HepG2 (cell line): ENCODE data around the gene CUL7. TPM values are rescaled to one million over a fixed set of nuclear protein-coding genes. Genes with fewer than 3 reads are reported as not detected.

Source experiments
- ATAC-seq: fragments of 200-7000 bp; cut with Tn5 transposase; 3 replicates; pipeline ENCODE4 v1.9.1; 2020; ENCODE audit warnings: mild to moderate bottlenecking, moderate library complexity
- BruUV-seq: library from RNA; stranded (reverse); fragments of 400-500 nt; replicated peaks from 2 replicates; lab custom pipeline; 2021; lab: Mats Ljungman, UMichigan
- CTCF ChIA-PET: fragments of 300-600 bp; formaldehyde crosslinking; extraction: SDS; loops from one replicate; lab custom pipeline; 2021; ENCODE audit warnings: low total read pairs, inconsistent platforms, low intra/inter-chr PET ratio; lab: Yijun Ruan, JAX
- POLR2A ChIA-PET: fragments of 350-600 bp; sonication (Branson Sonifier 250); formaldehyde crosslinking; loops from one replicate; lab custom pipeline; 2020; ENCODE audit warnings: antibody characterized with exemption, inconsistent platforms; lab: Yijun Ruan, JAX
- DNase-seq: peaks from one replicate; pipeline ENCODE4 v3.0.0-alpha.2; 2015; ENCODE audit warnings: low spot score
- FAIRE-seq: peaks from 3 replicates; lab custom pipeline; 2011; peaks lifted over from hg19 to GRCh38; lab: Jason Lieb, UNC
- H2AFZ ChIP-seq: one replicate; pipeline ENCODE4 v1.6.1; 2011; ENCODE audit warnings: low read length, inconsistent platforms
- H3K27ac ChIP-seq: fragments of 300-600 bp; 3 replicates; pipeline ENCODE4 v1.8.0; 2011; ENCODE audit warnings: mixed run types, mild to moderate bottlenecking, mixed read lengths, low read length, inconsistent platforms; ENCODE audit not compliant: insufficient read depth; ENCODE audit errors: extremely low read length
- H3K27me3 ChIP-seq, 2 experiments: fragments of 200-600 bp in 1 of 2; 2 replicates in 1 of 2; 3 replicates in 1 of 2; pipeline versions ENCODE4 v1.6.0 to v1.8.0; 2011; ENCODE audit warnings: low read length in 2 of 2, mild to moderate bottlenecking in 2 of 2, moderate library complexity in 2 of 2, inconsistent platforms in 1 of 2; ENCODE audit not compliant: insufficient read depth in 2 of 2, control insufficient read depth in 1 of 2
- H3K36me3 ChIP-seq, 2 experiments: fragments of 200-600 bp in 1 of 2; replicated peaks in 1 of 2; 2 replicates in 1 of 2; 3 replicates in 1 of 2; pipeline versions ENCODE4 v1.5.1 to v1.8.0; 2011; ENCODE audit warnings: low read length in 2 of 2, inconsistent platforms in 1 of 2; ENCODE audit not compliant: insufficient read depth in 2 of 2, control insufficient read depth in 1 of 2
- H3K4me1 ChIP-seq: 2 replicates; pipeline ENCODE4 v1.5.1; 2012; ENCODE audit warnings: low read length, inconsistent platforms; ENCODE audit not compliant: insufficient read depth
- H3K4me2 ChIP-seq: 2 replicates; pipeline ENCODE4 v1.6.0; 2011; ENCODE audit warnings: low read depth, low read length, inconsistent platforms
- H3K4me3 ChIP-seq, 3 experiments: fragments of 200-600 bp in 1 of 3; sonication (generic), shearing (Covaris generic) in 1 of 3; replicated peaks in 1 of 3; 2 replicates each; pipeline ENCODE4 v1.5.1; 2011 to 2016; ENCODE audit warnings: low read length in 3 of 3, inconsistent platforms in 2 of 3, low read depth in 2 of 3, mild to moderate bottlenecking in 2 of 3, control low read depth in 1 of 3, mixed read lengths in 1 of 3; ENCODE audit not compliant: insufficient read depth in 1 of 3
- H3K79me2 ChIP-seq: one replicate; pipeline ENCODE4 v1.6.1; 2011; ENCODE audit warnings: low read length, inconsistent platforms; ENCODE audit not compliant: insufficient read depth
- H3K9ac ChIP-seq: 2 replicates; pipeline ENCODE4 v1.6.0; 2011; ENCODE audit warnings: mild to moderate bottlenecking, low read depth, low read length, inconsistent platforms; ENCODE audit not compliant: insufficient read depth
- H3K9me3 ChIP-seq: 2 replicates; pipeline ENCODE4 v1.5.1; 2012; ENCODE audit warnings: mild to moderate bottlenecking, low read length
- H4K20me1 ChIP-seq: 2 replicates; pipeline ENCODE4 v1.6.0; 2011; ENCODE audit warnings: inconsistent platforms, mild to moderate bottlenecking, low read length, moderate library complexity; ENCODE audit not compliant: insufficient read depth
- ATRX ChIP-seq: sonication (generic); formaldehyde crosslinking; IDR thresholded peaks from 2 replicates; pipeline ENCODE4 v1.4.0; 2020; ENCODE audit warnings: missing genetic modification reagents, borderline replicate concordance
- CHD2 ChIP-seq: IDR thresholded peaks from 2 replicates; pipeline ENCODE4 v1.6.1; 2011; ENCODE audit warnings: low read depth, low read length, improper control_type of control experiment
- ELK4 ChIP-seq: sonication (generic); formaldehyde crosslinking; IDR thresholded peaks from 2 replicates; pipeline ENCODE4 v1.9.0; 2021; ENCODE audit warnings: missing genetic modification reagents, borderline replicate concordance
- ETV6 ChIP-seq: sonication (generic); formaldehyde crosslinking; conservative IDR thresholded peaks from 2 replicates; pipeline ENCODE4 v1.4.0; 2020; ENCODE audit warnings: missing genetic modification reagents
- HMG20B ChIP-seq: conservative IDR thresholded peaks from 2 replicates; pipeline ENCODE4 v1.6.1; 2016; ENCODE audit warnings: missing genetic modification reagents, missing compliant biosample characterization
- PRPF4 ChIP-seq: fragments of 200-400 bp; formaldehyde crosslinking; IDR thresholded peaks from 2 replicates; pipeline ENCODE4 v1.6.1; 2016; ENCODE audit warnings: low read length, low read depth; ENCODE audit not compliant: poor library complexity, severe bottlenecking
- REXO4 ChIP-seq: sonication (generic); formaldehyde crosslinking; IDR thresholded peaks from 2 replicates; pipeline ENCODE4 v1.8.0; 2022; ENCODE audit warnings: missing genetic modification reagents, mild to moderate bottlenecking, borderline replicate concordance
- SRF ChIP-seq: IDR thresholded peaks from 2 replicates; pipeline ENCODE4 v1.6.1; 2011; ENCODE audit warnings: mild to moderate bottlenecking, low read depth, low read length, moderate library complexity
- U2AF1 ChIP-seq: fragments of 200-400 bp; formaldehyde crosslinking; optimal IDR thresholded peaks from 2 replicates; pipeline ENCODE3; 2017; ENCODE audit warnings: mild to moderate bottlenecking, low read depth, low read length
- ZNF720 ChIP-seq: sonication (generic); formaldehyde crosslinking; IDR thresholded peaks from 2 replicates; pipeline ENCODE4 v1.4.0; 2020; ENCODE audit warnings: missing genetic modification reagents
- ZUFSP ChIP-seq: sonication (generic); formaldehyde crosslinking; IDR thresholded peaks from 2 replicates; pipeline ENCODE4 v1.9.0; 2021; ENCODE audit warnings: missing genetic modification reagents, mild to moderate bottlenecking, borderline replicate concordance
- WGBS: methylation state at CpG from one replicate; pipeline ENCODE4 v1.1.6; 2017; ENCODE audit warnings: low lambda C conversion rate; 5-methylcytosine and 5-hydroxymethylcytosine counted together
- in situ Hi-C: cut with HindIII; loops from 2 replicates; pipeline ENCODE4 v1.10.0; 2017; ENCODE audit warnings: low pct_unique_long_range_greater_than_20kb; ENCODE audit not compliant: extremely low pct_ligation_motif_present
- intact Hi-C: fragments of 100-400 bp; cut with micrococcal nuclease; formaldehyde crosslinking; loops from one replicate; pipeline ENCODE4 v1.10.0; 2022; ENCODE audit not compliant: unreplicated experiment
- polyA plus RNA-seq, 8 experiments: library from polyadenylated mRNA; depleted of rRNA in 3 of 8; stranded (reverse) in 7 of 8; unstranded in 1 of 8; fragments of >200 nt; fragmentation: Illumina TruSeq in 4 of 8; extraction: Trizol in 4 of 8; gene quantifications; 2 replicates each; pipeline versions ENCODE4 v1.2.1 to v1.2.3, GENCODE V29; 2011 to 2016; ENCODE audit warnings: low read depth in 4 of 8, missing spikeins in 1 of 8, mixed read lengths in 1 of 8; ENCODE audit not compliant: insufficient read depth in 1 of 8
- total RNA-seq, 5 experiments: library from RNA; depleted of rRNA; stranded (reverse); fragments of >200 nt; fragmentation: Illumina TruSeq; extraction: Trizol; gene quantifications; 2 replicates each; pipeline ENCODE4 v1.2.3, GENCODE V29; 2016; ENCODE audit warnings: low read depth in 1 of 5
- TF ChIP-seq, protein P1 (sequence below): sonication (generic); formaldehyde crosslinking; IDR thresholded peaks from 2 replicates; pipeline ENCODE4 v1.4.0; 2020; ENCODE audit warnings: missing genetic modification reagents

The CUL7 gene
- total and polyA plus RNA-seq, 2 of the 13 experiments (the other 11 are each of a cell fraction or from before 2014, with no cell fraction given) = 32.0 to 60.7 TPM

DNA sequence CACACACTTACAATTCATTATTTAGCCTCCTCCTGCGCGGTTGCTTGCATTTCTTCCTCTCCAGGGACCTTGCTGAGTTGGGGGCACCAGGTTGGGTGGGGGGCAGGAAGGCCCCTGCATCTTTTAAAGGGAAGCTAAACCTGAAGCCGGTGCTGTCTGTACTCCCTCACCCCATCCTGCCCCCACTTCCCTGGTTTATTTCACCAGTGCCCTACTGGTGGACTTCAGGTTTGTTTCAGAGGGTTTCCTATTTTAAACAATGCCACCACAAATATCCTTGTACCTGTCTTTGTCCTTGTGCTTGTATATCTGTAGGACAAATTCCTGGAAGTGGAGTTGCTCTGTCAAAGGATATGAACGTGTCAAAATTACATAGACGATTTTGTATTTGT is 43.4 kb upstream of the CUL7 start:
- ATAC-seq (0 out of 3 replicates have a peak, but pooled peaks have one; percentile 3), FAIRE-seq (no peak), DNase-seq (no peak)
- no peak for TF ChIP-seq ZNF720 (CRISPR knock-in tag)
- TF ChIP-seq, protein P1, sequence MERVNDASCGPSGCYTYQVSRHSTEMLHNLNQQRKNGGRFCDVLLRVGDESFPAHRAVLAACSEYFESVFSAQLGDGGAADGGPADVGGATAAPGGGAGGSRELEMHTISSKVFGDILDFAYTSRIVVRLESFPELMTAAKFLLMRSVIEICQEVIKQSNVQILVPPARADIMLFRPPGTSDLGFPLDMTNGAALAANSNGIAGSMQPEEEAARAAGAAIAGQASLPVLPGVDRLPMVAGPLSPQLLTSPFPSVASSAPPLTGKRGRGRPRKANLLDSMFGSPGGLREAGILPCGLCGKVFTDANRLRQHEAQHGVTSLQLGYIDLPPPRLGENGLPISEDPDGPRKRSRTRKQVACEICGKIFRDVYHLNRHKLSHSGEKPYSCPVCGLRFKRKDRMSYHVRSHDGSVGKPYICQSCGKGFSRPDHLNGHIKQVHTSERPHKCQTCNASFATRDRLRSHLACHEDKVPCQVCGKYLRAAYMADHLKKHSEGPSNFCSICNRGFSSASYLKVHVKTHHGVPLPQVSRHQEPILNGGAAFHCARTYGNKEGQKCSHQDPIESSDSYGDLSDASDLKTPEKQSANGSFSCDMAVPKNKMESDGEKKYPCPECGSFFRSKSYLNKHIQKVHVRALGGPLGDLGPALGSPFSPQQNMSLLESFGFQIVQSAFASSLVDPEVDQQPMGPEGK = peak; percentile 39; the same call in 1 of the 2 replicates
- Histone ChIP-seq H3K4me3 (peak overlapping the region in 1 of 3 experiments; percentile 42; a peak in 1 of 6 replicates), H2AFZ (no peak overlapping the region), H4K20me1 (no peaks in the 10 kb centered on the region), H3K27me3 (no peaks in the 10 kb centered on the region; a peak in 1 of 5 replicates), H3K9me3 (no peaks in the 10 kb centered on the region), H3K9ac (0 out of 2 replicates have a peak overlapping the region, but pooled peaks have one; percentile 45), H3K79me2 (peaks cover 73% of the 10 kb centered on the region), H3K4me2 (peak overlapping the region; percentile 67), H3K36me3 (no peaks in the 10 kb centered on the region), H3K27ac (peak overlapping the region; percentile 41), H3K4me1 (peaks cover 58% of the 10 kb centered on the region)
- POLR2A ChIA-PET = interaction anchor here (1.1 to 3.5 kb wide), 5 partner anchors 15 to 168 kb away, joined by 3 to 22 read pairs (median 3); partner anchors contain the start of genes CNPY3, KLC4 and MRPL2
- CTCF ChIA-PET = no interaction called here
- WGBS = 49% methylated on average over 5 of the region's 5 CpGs
- no TSS peak for BruUV-seq
- intact Hi-C loops = no loop called here
- in situ Hi-C loops = no loop called here

GRCh38 chr6:43096451-43097097 is 42.9 kb upstream of the CUL7 start:
- peak overlapping the region; percentile 45; the same call in 1 of the 2 replicates for H3K9ac ChIP-seq
- intact Hi-C loops (no loop called here), in situ Hi-C loops (no loop called here)
- peak; percentile 46 for ATAC-seq
- H4K20me1 ChIP-seq = no peaks in the 10 kb centered on the region
- ChIA-PET POLR2A (interaction anchor here (0.8 to 3.5 kb wide), 7 partner anchors 14 to 206 kb away, joined by 3 to 22 read pairs (median 3); partner anchors contain the start of genes CNPY3, KLC4, MRPL2 and PEX6), CTCF (no interaction called here)
- WGBS = 48% methylated on average over 8 of the region's 8 CpGs
- peak overlapping the region; percentile 41 for H3K27ac ChIP-seq
- BruUV-seq = no TSS peak
- H3K27me3 ChIP-seq = no peaks in the 10 kb centered on the region; a peak in 1 of 5 replicates
- H3K36me3 ChIP-seq = no peaks in the 10 kb centered on the region
- no peak overlapping the region for H2AFZ ChIP-seq
- peaks cover 64% of the 10 kb centered on the region for H3K4me1 ChIP-seq
- H3K4me3 ChIP-seq = peak overlapping the region in 2 of 3 experiments; percentile 9 to 42; a peak in 1 of 6 replicates
- peaks cover 78% of the 10 kb centered on the region for H3K79me2 ChIP-seq
- no peaks in the 10 kb centered on the region for H3K9me3 ChIP-seq
- peak overlapping the region; percentile 67 for H3K4me2 ChIP-seq
- no peak for DNase-seq
- FAIRE-seq = no peak
- TF ChIP-seq REXO4 (CRISPR knock-in tag) (no peak), SRF (no peak), ATRX (CRISPR knock-in tag) (no peak), CHD2 (no peak), U2AF1 (no peak), HMG20B (no peak), PRPF4 (no peak), ETV6 (CRISPR knock-in tag) (no peak), ZUFSP (CRISPR knock-in tag) (no peak), ELK4 (CRISPR knock-in tag) (no peak)
